Endothelial cell of umbilical vein (primary cell): Measurements from ENCODE around the gene MYO18A. TPM values are rescaled to one million over a fixed set of nuclear protein-coding genes. Genes with fewer than 3 reads are reported as not detected.

Source experiments
- BruUV-seq: library from RNA; stranded (reverse); fragments of 400-500 nt; replicated peaks from 2 replicates; lab custom pipeline; 2021; lab: Mats Ljungman, UMichigan
- CTCF ChIA-PET: fragments of 300-600, 350-600 bp; sonication (Branson Sonifier 250); formaldehyde crosslinking; loops from one replicate; lab custom pipeline; 2021; ENCODE audit warnings: antibody characterized with exemption, inconsistent platforms; lab: Charles Lee
- POLR2A ChIA-PET: fragments of 300-600, 350-600 bp; sonication (Branson Sonifier 250); formaldehyde crosslinking; loops from one replicate; lab custom pipeline; 2021; ENCODE audit warnings: antibody characterized with exemption, inconsistent platforms; lab: Charles Lee
- DNase-seq: peaks from one replicate; pipeline ENCODE4 v3.0.0-alpha.2; 2011; ENCODE audit warnings: low read depth, low spot score
- FAIRE-seq: peaks from 2 replicates; lab custom pipeline; 2011; peaks lifted over from hg19 to GRCh38; lab: Jason Lieb, UNC
- H2AFZ ChIP-seq: 2 replicates; pipeline ENCODE4 v1.6.0; 2012; ENCODE audit warnings: low read depth, low read length, control low read depth, inconsistent platforms
- H3K27ac ChIP-seq: 2 replicates; pipeline ENCODE4 v1.5.1; 2011; ENCODE audit warnings: low read depth, mild to moderate bottlenecking, control low read depth, low read length, moderate library complexity; ENCODE audit not compliant: insufficient read depth
- H3K27me3 ChIP-seq, 2 experiments: 2 replicates each; pipeline versions ENCODE4 v1.6.0 to v1.6.1; 2011; ENCODE audit warnings: low read length in 2 of 2, mixed read lengths in 1 of 2; ENCODE audit not compliant: control insufficient read depth in 2 of 2, insufficient read depth in 2 of 2
- H3K36me3 ChIP-seq, 2 experiments: 2 replicates in 1 of 2; 3 replicates in 1 of 2; pipeline ENCODE4 v1.5.1; 2011; ENCODE audit warnings: low read length in 2 of 2, mild to moderate bottlenecking in 1 of 2, moderate library complexity in 1 of 2; ENCODE audit not compliant: control insufficient read depth in 2 of 2, insufficient read depth in 2 of 2; ENCODE audit errors: extremely low read depth in 1 of 2
- H3K4me1 ChIP-seq: 3 replicates; pipeline ENCODE4 v1.5.1; 2011; ENCODE audit warnings: mild to moderate bottlenecking, low read length; ENCODE audit not compliant: control insufficient read depth, insufficient read depth; ENCODE audit errors: extremely low read depth
- H3K4me2 ChIP-seq: 2 replicates; pipeline ENCODE4 v1.6.1; 2011; ENCODE audit warnings: low read length, control low read depth, mixed read lengths; ENCODE audit not compliant: insufficient read depth
- H3K4me3 ChIP-seq, 3 experiments: fragments of 200-600 bp in 1 of 3; sonication (generic), shearing (Covaris generic) in 1 of 3; replicated peaks in 1 of 3; 2 replicates each; pipeline ENCODE4 v1.5.1; 2011 to 2016; ENCODE audit warnings: control low read depth in 3 of 3, low read length in 3 of 3, mild to moderate bottlenecking in 2 of 3, inconsistent platforms in 1 of 3, low read depth in 1 of 3, moderate library complexity in 1 of 3; ENCODE audit not compliant: insufficient read depth in 1 of 3
- H3K79me2 ChIP-seq: 2 replicates; pipeline ENCODE4 v1.6.0; 2012; ENCODE audit warnings: low read length, inconsistent platforms; ENCODE audit not compliant: control insufficient read depth, insufficient read depth
- H3K9ac ChIP-seq: replicated peaks from 2 replicates; pipeline ENCODE3; 2011; ENCODE audit warnings: low read length, control low read depth; ENCODE audit not compliant: insufficient read depth; ENCODE audit errors: extremely low read depth
- H3K9me1 ChIP-seq: replicated peaks from 3 replicates; pipeline ENCODE4 v1.6.0; 2011; ENCODE audit warnings: mild to moderate bottlenecking, low read length; ENCODE audit not compliant: control insufficient read depth, insufficient read depth; ENCODE audit errors: extremely low read depth
- H3K9me3 ChIP-seq: replicated peaks from 2 replicates; pipeline ENCODE4 v1.5.1; 2012; ENCODE audit warnings: low read length, inconsistent platforms; ENCODE audit not compliant: control insufficient read depth, insufficient read depth
- H4K20me1 ChIP-seq: replicated peaks from 2 replicates; pipeline ENCODE3; 2011; ENCODE audit warnings: mild to moderate bottlenecking, low read length; ENCODE audit not compliant: control insufficient read depth, insufficient read depth; ENCODE audit errors: extremely low read depth
- GATA2 ChIP-seq: IDR thresholded peaks from 2 replicates; pipeline ENCODE4 v1.7.0; 2011; ENCODE audit warnings: low read depth, mild to moderate bottlenecking, moderate library complexity, mixed read lengths, low read length; ENCODE audit not compliant: insufficient read length, insufficient read depth
- JUN ChIP-seq: IDR thresholded peaks from 2 replicates; pipeline ENCODE4 v1.6.1; 2011; ENCODE audit warnings: borderline replicate concordance, low read depth; ENCODE audit not compliant: insufficient read length, insufficient read depth
- MYC ChIP-seq: IDR thresholded peaks from one replicate; pipeline ENCODE4 v1.6.1; 2011; ENCODE audit warnings: mild to moderate bottlenecking, low read depth, low read length
- POLR2A ChIP-seq: IDR thresholded peaks from 2 replicates; pipeline ENCODE4 v1.6.1; 2012; ENCODE audit warnings: low read depth, mild to moderate bottlenecking, control low read depth, low read length
- POLR2AphosphoS5 ChIP-seq: IDR thresholded peaks from 2 replicates; pipeline ENCODE4 v1.6.1; 2012; ENCODE audit warnings: low read depth, mild to moderate bottlenecking, control low read depth, low read length, moderate library complexity; ENCODE audit not compliant: insufficient read depth
- dilution Hi-C: fragments of 300-500 bp; cut with MboI; formaldehyde crosslinking; loops from one replicate; pipeline ENCODE4 v1.15.0; 2019; ENCODE audit warnings: low sequenced_read_pairs; ENCODE audit not compliant: extremely low pct_ligation_motif_present
- intact Hi-C: fragments of 100-400 bp; cut with micrococcal nuclease; formaldehyde crosslinking; loops from one replicate; pipeline ENCODE4 v1.10.0; 2022
- polyA plus RNA-seq, 4 experiments: library from polyadenylated mRNA; depleted of rRNA in 3 of 4; stranded (reverse) in 3 of 4; unstranded in 1 of 4; fragments of >200 nt; gene quantifications; 2 replicates each; pipeline versions ENCODE4 v1.2.1 to v1.2.3, GENCODE V29; 2011 to 2012; ENCODE audit warnings: missing spikeins in 1 of 4
- total RNA-seq: library from RNA; stranded (reverse); gene quantifications from 2 replicates; pipeline ENCODE4 v1.2.3, GENCODE V29; 2021

MYO18A gene
- total and polyA plus RNA-seq, 2 donors (not counting 3 experiments of a cell fraction or from before 2014, with no cell fraction given) = 3.9 to 28.3 TPM

DNA sequence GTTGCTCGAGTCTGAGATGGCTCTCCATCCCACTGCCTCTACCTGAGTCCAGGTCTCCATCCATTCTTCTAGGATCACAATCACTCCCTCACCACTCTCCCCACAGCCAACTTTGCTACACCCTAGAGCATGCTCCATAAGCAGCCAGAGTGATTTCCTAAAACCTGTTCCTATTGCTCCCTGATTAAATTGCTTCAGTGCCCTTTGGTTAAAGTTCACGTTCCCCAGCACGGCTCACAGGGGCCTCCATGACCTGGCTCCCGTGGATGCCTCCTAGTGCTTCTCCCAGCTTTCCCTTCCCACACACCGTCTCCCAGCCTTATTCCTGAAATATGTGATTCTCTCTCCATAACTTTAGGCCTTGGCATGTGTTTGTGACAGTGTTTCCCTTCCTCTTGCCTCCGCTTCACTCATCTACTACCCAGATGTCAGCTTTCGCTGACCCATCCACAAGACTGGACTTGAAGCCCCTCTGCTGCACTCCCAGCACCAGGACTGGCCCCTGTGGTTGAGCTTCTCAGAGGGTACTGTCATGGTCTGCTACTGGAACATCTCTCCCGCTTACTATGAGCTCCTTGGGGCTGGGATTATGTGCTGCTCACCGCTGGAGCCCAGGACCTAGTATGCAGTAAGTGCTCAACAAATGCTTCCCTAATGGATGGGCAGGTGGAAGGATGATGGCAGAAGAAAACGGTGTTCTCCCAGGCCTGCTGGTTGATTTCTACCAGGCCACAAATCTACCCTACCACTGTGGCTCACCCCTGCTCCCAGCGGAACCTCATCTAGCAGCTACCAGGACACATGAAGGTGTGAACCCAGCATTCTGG lies 17.9 kb downstream of the MYO18A start:
- Histone ChIP-seq H3K4me2 (no peak overlapping the region), H2AFZ (no peak overlapping the region), H3K27me3 (no peaks in the 10 kb centered on the region), H3K9me1 (no peaks in the 10 kb centered on the region), H3K27ac (no peak overlapping the region), H4K20me1 (no peaks in the 10 kb centered on the region), H3K9ac (no peak overlapping the region), H3K4me1 (no peaks in the 10 kb centered on the region), H3K79me2 (no peaks in the 10 kb centered on the region), H3K4me3 (no peak overlapping the region), H3K9me3 (no peaks in the 10 kb centered on the region), H3K36me3 (peaks cover 0 to 7% of the 10 kb centered on the region in 2 experiments)
- dilution Hi-C loops (no loop called here), intact Hi-C loops (no loop called here)
- no peak for TF ChIP-seq POLR2AphosphoS5
- no peak for TF ChIP-seq MYC
- no peak for TF ChIP-seq JUN
- ChIA-PET CTCF (interaction anchor here (1.0 to 4.3 kb wide), 6 partner anchors 13 to 45 kb away, joined by 3 to 14 read pairs (median 10); partner anchors contain the start of gene MYO18A), POLR2A (no interaction called here)
- FAIRE-seq (no peak), DNase-seq (no peak)
- BruUV-seq = no TSS peak

DNA sequence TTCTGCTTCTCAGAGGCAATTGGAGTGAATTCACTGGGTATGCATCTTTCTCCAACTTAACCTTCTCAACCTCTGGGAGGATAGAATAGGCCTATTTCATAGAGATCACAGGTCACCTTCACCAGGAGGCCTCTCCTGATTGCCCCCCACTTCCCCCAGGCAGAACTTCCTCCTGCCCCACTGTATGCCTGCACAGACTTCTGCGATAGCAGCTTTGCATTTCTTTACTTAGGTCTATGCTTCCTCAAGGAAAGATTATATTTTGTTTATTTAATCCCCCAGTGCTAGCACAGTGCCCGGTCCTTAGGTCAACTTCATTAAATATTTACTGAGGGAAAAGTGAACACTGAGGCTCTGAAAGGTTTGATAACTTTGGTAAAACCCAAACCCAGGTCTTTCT lies 19.9 kb downstream of the MYO18A start:
- Histone ChIP-seq H3K4me2 (no peak overlapping the region), H3K4me1 (peaks cover 16% of the 10 kb centered on the region), H4K20me1 (no peaks in the 10 kb centered on the region), H3K27ac (no peak overlapping the region), H3K27me3 (no peaks in the 10 kb centered on the region), H3K79me2 (no peaks in the 10 kb centered on the region), H3K4me3 (no peak overlapping the region), H2AFZ (no peak overlapping the region), H3K36me3 (no peaks in the 10 kb centered on the region), H3K9ac (no peak overlapping the region), H3K9me1 (no peaks in the 10 kb centered on the region), H3K9me3 (no peaks in the 10 kb centered on the region)
- CTCF ChIA-PET = interaction anchor here (0.7 to 2.1 kb wide), 8 partner anchors 12 to 131 kb away, joined by 3 to 9 read pairs (median 4); partner anchors contain the start of gene MYO18A
- no peak for TF ChIP-seq JUN
- no peak for TF ChIP-seq GATA2
- TF ChIP-seq POLR2AphosphoS5 = no peak
- no peak for TF ChIP-seq POLR2A
- FAIRE-seq = no peak
- BruUV-seq = no TSS peak
- POLR2A ChIA-PET = no interaction called here
- intact Hi-C loops = no loop called here
- dilution Hi-C loops = no loop called here
- no peak for DNase-seq
